Measurements from ENCODE around the gene MARCHF6.
A peak's percentile ranks its signal among the peaks of the same experiment; 100 is the strongest.
"Not testable (repeated sequence)": the region's sequence is repeated elsewhere in the genome, so short reads cannot be mapped to it uniquely, and the experiment has no call there.

Gene MARCHF6, protein sequence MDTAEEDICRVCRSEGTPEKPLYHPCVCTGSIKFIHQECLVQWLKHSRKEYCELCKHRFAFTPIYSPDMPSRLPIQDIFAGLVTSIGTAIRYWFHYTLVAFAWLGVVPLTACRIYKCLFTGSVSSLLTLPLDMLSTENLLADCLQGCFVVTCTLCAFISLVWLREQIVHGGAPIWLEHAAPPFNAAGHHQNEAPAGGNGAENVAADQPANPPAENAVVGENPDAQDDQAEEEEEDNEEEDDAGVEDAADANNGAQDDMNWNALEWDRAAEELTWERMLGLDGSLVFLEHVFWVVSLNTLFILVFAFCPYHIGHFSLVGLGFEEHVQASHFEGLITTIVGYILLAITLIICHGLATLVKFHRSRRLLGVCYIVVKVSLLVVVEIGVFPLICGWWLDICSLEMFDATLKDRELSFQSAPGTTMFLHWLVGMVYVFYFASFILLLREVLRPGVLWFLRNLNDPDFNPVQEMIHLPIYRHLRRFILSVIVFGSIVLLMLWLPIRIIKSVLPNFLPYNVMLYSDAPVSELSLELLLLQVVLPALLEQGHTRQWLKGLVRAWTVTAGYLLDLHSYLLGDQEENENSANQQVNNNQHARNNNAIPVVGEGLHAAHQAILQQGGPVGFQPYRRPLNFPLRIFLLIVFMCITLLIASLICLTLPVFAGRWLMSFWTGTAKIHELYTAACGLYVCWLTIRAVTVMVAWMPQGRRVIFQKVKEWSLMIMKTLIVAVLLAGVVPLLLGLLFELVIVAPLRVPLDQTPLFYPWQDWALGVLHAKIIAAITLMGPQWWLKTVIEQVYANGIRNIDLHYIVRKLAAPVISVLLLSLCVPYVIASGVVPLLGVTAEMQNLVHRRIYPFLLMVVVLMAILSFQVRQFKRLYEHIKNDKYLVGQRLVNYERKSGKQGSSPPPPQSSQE

DNA sequence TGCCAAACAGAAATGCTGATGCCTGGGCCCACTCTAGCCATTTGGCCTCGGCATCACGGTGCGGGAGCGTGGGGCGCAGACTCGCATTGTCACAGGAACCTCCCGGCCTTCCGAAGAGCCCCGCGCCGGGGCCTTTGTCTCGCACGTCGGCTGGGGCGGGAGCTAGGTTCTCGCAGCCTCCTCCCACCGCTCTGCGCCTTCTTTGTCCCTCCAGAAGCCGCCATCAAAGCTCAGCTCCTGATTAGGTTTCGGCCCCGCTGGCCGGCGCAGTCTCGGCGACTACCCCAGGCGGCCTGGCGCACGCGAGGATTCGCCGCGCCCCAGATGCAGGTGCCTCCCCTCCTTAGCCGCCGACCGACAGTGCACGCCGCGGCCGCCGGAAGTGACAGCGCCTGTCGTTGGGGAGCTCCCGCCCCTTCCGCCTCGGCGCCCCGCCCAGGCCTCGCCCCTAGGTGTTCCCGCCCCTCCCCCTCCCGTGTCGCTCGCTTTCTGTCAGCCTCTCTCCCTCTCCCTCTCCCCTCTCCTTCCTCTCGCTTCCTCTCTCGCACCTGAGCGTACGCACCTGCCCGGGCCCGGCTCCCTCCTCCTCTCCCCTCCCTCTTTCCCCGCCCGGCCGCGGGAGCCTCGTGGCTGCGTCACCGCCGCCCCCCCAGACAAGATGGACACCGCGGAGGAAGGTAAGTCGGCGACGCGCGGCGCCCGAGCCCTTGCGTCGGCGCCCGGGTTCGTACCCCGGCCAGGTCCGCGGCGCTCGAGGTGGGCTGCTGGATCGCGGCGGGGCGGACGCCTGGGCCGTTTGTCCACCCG lies at the start of gene MARCHF6:
MARCHF6 (plus strand) TSS at position 455 of the 807 bp plus-strand sequence; CDS start at position 659, 204 bp downstream.
- DNase-seq: peak; percentile 92 to 97

DNA sequence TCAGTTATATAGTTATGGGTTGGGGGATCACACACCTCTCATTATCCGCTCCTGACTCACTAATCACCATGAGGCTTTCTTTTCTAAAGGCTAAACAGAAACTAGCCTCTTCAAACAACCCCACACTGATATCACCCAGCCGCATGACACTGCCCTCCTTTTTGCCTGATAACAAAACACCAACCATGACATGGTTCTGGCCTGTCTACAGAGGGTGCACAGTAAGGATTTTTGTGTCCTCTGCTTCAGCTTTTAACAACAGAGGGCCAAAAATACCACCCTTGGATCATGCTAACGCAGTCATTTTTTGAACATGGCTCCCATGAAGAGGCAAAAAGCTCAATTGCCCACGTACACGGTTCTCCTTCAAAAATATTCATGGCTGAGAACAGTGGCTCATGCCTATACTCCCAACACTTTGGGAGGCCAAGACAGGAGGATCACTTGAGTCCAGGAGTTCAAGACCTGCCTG lies 49.8 kb upstream of the MARCHF6 start:
- DNase-seq: no peak

DNA sequence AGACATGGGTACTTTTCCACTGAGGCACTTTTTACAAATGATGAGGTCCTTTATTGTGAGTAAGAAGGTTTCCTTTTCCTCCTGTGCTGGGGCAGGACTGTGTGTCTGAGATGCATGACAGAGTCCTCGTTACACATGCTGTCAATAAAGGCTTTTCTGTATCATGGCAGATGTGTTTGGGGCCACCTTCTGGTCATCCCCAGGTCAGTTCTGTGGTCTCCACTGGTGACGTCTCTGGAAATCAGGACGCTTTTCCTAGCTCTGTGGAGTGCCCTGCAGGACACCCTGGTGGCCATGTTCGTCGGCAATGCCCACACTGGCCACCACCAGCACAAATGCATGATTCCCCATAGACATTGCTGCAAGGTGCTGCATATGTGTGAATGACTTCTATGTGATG lies 48.6 kb upstream of the MARCHF6 start:
- DNase-seq: no peak

DNA sequence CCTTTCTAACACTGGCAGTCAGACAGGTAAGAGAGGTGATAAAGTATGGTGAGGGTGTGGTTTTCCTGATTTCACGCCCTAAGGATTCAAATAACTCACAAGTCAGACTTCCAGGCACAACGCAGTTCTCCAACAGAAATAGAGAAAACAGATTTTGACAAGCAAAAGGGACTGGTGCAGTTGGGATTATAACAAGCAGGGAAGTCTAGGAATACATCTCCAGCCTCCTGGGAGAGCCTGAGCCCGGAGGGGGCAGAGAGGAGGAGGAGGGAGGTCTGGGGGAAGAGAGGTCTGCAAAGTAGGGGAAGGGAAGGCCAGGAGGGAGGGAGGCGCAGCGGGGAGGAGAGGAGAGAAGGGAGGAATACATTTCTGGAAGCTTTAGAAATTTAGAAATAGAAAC lies 47.4 kb upstream of the MARCHF6 start:
- no peak for DNase-seq

DNA sequence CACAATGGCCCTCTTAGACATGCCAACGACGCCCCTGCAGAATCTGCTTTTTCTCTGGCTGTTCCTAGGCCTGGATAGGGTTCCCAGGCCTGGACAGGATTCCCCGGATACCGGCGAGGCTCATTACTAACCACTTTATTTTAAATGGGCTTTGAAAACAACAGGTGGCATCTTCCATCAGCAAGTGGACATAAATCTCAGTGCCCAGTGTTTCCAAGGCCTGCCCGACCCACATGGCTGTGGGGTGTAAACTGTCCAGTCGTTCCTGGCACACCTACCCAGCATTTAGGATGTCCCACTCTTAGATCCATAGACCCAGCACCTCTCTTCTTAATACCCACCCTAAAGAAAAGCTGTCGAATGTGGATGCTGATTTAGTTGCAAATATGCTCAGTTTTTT lies 46.7 kb upstream of the MARCHF6 start:
- no peak for DNase-seq

DNA sequence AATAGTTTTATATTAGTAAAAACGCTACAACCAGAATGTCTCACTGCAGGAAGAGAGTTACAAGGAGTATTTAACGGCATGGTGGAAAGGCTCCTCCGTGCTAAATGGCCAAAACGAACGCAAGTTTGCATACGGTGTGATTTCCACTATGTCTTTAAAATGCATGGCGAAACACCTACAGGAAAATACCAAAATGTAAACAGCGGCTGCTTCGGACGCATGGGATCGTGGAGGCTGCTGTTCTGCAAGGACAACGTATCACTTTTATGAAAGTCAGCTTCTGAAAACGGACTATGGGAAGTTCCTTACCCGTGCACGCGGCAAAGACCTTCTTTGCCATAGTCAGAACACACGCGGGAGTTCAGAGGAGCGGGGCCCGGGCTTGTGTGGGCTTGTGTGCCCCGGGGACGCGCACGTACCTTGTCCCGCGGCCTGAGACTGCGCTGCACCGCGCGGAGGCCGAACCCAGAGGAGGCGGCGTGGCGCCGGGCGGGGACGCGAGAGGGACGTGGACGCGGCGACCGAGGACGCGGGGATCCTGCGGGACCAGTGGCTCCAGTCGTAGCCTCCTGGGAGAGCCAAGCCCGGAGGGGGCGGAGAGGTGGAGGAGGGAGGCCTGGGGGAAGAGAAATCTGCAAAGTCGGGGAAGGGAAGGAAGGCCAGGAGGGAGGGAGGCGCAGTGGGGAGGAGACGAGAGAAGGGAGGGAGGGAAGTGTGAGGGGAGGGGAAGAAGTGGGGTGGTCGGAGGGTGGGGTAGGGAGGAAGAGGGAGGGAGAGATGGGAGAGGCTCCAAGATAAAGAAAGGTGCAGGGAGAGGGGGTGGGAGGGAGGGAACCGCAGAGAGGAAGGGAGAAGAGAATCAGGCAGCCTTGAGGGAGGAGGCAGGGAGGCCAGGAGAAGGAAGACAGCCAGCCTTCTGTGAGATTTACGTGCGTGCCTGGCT lies 46.0 kb upstream of the MARCHF6 start, which contains the start of gene CMBL:
CMBL (minus strand) TSS at position 697 of the 943 bp plus-strand sequence. CDS start 17,140 bp downstream, outside the sequence.
- DNase-seq: peak; percentile 3 to 21

DNA sequence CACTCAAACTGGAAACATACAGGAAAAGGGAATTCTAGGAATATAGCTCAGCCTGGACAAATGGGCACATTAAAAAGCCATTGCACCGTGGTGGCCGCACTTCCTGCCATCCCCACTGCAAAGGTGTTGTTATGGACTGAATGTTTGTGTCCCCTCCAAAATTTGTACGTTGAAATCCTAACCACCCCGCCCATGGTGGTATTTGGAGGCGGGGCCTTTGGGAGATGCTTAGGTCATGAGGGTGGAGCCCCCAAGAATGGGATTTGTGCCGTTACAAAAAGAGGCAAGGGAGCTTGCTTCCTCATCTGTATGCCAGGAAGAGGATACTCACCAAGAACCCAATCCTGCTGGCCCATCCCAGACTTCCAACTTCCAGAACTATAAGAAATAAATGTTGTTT lies 44.7 kb upstream of the MARCHF6 start:
- DNase-seq: no peak

DNA sequence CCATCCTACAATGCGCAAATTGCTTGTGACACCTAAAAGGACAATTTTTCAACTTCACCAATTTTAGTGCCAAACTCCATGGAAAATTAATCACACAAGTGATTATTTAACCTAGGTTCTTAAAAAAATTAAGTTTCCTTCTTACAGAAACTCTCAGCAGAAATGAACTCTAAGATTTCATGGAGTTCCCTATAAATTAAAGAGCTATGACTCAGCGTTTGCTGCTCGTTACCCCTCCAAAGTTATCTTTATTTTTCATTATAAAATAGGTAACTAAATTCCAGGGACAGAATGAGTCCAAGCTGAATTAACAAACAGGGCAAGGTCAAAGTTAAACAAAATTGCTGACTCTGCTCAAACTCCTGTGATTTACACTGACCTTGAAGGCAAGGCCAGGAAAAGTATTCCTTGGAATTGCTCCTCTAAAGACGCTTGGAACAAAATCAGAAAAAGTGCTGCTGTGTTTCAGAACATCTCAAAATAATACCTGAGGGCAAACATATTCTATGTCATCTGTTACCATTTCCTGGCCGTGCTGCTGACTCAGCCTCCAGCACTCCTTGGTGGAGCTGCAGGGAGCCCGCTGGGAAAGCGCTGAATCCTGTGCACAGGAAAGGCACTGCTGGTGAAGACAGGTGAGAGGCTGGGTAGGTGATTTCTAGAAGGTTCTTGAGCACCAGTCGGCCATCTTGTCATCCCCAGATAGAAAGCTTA lies 43.3 kb upstream of the MARCHF6 start:
- DNase-seq: no peak

DNA sequence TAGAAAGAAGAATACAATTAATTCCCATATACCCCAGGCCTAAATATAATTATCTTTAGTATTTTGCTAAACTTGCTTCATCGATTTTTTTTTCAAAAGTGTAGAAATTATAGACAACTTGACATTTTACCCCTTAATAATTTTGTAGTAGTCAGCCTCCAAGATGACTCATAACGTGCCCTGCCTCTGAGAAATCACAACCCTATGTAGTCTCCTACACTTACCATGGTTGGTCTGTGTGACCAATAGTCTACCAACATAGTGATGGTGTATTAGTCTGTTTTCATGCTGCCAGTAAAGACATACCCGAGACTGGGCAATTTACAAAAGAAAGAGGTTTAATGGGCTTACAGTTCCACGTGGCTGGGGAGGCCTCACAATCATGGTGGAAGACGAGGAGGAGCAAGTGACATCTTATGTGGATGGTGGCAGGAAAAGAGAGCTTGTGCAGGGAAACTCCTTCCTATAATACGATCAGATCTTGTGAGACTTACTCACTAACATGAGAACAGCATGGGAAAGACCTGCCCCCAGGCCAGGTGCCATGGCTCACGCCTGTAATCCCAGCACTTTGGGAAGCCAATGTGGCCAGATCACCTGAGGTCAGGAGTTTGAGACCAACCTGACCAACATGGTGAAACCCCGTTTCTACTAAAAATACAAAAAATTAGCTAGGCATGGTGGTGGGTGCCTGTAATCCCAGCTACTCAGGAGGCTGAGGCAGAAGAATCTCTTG lies 42.5 kb upstream of the MARCHF6 start:
- DNase-seq: not testable (repeated sequence)

DNA sequence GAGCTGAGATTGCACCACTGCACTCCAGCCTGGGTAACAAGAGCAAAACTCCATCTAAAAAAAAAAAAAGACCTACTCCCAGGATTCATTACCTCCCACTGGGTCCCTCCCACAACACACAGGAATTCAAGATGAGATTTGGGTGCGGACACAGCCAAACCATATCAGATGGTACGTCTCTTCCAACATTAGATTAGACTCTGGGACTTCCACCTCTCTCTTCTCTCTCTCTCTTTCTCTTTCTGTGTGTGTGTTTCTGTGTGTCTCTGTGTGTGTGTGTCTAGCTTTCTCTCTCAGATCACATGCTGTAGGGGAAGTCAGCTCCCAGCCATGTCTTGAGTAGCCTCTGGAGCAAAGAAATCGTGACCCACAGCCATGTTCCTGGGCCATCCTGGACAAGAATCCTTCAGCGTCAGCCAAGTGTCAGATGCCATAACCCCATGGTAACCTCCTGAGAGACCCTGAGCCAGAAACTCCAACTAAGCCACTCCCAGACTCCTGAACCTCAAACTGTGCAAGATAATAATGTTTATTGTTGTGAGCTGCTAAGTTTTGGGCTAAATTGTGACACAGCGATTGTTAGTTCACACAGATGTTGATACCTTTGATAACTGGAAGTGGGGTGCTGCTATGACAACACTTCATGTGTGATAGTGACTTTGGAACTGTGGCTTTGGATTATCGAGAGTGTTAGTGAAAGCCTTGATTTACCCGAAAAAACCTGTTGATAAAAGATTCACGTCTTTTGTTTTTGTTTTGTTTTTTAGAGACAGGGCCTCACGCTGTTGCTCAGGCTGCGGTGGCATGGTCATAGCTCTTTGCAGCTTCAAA lies 41.7 kb upstream of the MARCHF6 start:
- DNase-seq: no peak

DNA sequence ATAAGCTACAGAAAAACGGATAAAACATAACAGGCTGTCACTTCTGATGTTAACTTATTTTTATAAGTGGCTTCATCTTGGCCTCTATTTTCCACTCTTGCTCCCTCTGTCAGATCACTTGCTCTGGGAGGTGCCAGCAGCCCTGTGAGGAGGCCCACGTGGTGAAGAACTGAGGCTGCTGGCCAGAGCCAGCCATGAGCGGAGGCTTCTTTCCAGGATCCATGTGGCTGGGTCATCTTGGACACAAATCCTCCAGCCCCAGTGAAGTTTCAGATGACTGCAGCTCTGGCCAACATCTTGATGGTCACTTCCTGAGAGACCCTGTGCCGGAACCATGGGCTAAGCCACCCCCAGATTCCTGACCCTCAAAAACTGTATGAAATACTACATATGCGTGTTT lies 38.3 kb upstream of the MARCHF6 start:
- no peak for DNase-seq

DNA sequence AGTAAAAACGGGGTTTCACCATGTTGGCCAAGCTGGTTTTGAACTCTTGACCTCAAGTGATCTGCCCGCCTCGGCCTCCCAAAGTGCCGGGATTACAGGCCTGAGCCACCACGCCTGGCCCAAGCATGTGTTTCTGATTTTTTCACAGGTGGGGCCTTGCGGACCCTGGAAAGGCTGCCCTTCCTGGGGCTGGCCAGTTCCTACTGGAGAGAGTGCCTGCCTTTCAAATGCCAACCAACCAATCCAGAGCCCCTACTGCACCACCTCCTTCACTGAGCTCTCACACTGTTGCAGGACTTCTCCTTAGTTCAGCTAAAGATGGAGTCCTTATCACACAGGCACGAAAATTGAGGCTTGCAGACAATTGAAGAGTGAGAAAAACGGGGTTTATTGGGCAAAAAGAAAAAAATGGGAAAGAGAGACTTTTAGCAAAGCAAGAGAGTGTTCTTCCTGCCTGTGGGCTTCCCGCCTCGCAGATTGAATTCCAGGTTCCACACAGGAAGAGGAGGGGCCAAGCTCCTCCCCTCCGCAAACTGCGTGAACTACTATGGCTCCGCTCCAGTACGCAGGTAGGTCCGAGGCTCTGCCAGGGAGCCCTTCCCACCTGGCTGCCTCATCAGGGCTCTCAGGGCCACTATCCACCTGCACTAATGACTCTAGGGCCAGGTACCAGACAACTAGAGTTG lies 37.5 kb upstream of the MARCHF6 start:
- no peak for DNase-seq

DNA sequence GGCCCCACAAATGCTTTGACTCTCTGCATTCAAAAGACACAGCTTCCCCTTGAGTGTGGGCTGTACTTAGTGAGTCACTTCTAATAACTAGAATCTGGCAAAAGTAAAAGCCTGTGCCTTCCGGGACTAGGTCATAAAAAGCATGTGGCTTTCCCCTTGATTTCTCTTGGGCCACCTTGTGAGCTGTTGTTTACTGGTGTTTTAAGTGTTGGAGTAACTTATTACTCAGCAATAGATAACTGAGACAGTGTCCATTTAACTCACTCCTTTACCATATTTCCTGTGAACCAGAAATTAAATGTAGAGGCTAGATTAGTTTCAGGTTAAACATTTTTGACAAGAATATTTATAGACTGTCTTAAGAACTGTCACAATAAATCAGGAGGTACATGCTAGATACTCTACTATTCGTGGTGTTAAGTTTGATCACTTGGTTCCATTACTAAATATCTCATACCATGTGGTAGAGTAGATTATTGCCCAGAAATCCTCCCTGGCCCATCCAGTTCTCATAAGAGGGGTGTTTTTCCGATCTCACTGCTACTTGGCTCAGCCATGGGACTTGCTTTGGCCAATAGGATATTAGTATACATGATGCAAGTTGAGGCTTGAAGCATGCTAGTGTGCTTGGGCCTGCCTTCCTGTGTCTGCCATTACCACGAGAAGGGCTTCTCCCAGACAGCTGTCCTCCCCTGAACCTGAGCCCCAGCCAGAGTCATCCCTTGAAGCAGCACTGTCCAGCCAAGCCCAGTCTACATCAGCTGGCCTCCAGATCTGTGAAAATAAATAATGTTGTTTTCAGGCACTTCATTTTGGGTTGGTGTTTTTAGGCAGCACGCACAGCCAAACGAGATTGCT lies 35.4 kb upstream of the MARCHF6 start:
- DNase-seq: no peak

DNA sequence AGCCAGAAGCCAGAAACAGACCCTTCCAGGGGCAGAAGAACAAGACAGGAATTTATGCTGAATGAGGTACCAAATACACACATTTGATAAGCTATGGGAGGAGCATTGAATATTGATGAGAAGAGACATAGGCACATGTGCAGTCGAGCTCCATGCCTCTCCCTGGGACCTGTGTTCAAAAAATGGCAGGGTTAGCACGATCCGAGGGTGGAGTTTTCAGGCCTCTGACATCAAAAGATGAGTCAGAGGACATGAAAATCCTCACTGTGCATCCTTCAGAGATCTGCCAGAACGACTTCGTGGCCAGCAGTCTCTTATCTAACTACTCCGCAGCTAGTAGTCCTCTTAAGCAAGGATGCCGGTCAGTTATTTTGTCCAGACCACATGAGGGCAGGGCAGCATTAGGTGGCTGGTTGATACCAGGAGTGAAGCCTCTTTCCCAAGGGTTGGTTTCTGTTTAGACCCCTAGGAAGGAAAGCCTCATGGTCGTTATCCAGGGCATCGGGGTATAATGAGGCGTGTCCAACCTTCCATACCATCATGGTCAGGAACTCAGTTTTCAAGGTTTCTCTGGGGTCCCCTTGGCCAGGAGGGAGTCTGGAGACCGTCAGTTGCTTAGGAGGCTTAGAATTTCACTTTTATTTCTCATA lies 34.2 kb upstream of the MARCHF6 start:
- no peak for DNase-seq

DNA sequence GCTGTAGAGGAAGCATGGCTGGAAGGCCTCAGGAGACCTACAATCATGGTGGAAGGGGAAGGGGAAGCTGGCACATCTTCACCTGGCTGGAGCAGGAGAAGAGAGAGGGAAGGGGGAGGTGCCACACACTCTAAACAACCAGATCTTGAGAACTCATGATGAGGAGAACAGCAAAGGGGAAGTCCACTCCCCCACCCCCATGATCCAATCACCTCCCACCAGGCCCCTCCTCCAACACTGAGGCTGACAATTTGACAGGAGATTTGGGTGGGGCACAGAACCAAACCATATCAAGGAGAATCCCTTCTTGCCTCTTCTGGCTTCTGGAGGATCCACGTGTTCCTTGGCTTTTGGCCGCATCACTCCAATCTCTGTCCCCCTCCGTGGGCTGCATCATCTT lies 32.7 kb upstream of the MARCHF6 start:
- DNase-seq: no peak

DNA sequence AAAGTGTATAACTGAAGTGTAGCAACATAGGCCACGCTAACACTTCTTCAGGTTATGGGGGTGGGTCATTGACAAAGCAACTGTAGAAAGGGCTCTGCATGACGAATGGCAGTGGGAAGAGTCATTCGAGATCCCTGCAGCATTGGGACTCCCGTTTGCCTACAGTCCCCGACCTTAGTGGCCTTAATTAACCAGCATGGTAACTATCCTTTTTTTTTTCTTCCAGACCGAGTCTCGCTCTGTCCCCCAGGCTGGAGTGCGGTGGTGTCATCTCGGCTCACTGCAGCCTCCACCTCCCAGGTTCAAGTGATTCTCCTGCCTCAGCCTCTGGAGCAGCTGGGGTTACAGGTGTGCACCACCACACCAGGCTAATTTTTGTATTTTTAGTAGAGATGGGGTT lies 31.6 kb upstream of the MARCHF6 start:
- DNase-seq: no peak

All from stimulated activated CD4-positive, alpha-beta T cell treated with anti-CD3 and anti-CD28 coated beads, Interleukin-4, amount 100 ng/mL, for 4 hours (primary cell).